Stimulated activated naive CD8-positive, alpha-beta T cell treated with anti-CD3 and anti-CD28 coated beads, Interleukin-15, Interleukin-2, amounts not matched to agents 100 U/mL and 50 U/mL, for 24 hours (primary cell): Measurements from ENCODE around the gene HOMER3.
"Not testable (repeated sequence)": the region's sequence is repeated elsewhere in the genome, so short reads cannot be mapped to it uniquely, and the experiment has no call there.

ENCODE experiments used
- ATAC-seq: fragments of 150-1000 bp; cut with Tn5 transposase; one replicate; pipeline ENCODE4 v1.10.0; 2021
- DNase-seq: peaks from one replicate; pipeline ENCODE4 v3.0.0; 2021

HOMER3 gene

DNA sequence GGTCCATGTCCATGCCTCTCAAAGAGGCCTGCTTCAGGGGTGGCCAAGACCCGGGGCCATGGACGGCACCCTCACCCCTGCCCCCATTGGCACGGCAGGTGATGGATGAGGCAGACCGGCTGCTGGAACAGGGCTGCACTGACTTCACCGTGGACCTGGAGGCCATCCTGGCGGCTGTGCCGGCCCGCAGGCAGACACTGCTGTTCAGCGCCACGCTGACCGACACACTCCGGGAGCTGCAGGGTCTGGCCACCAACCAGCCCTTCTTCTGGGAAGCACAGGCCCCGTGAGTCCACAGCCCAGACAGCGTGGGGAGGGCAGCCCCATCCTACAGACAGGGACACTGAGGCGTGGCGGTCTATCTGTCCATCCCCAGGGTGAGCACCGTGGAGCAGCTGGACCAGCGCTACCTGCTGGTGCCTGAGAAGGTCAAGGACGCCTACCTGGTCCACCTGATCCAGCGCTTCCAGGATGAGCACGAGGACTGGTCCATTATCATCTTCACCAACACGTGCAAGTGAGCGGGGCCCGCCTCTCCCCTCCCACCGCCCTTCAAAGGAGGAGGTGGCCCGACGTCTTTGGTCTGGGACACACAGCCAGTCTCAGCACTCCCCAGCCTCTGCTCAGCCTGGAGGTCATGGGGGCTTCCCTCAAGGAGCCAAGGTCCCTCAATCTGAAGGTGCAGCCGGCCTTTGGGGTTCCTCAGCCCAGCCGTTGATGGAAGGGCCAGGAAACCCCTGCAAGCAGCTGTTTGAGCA is 18.6 kb downstream of the HOMER3 start:
- no peak for ATAC-seq
- DNase-seq, result no peak

DNA sequence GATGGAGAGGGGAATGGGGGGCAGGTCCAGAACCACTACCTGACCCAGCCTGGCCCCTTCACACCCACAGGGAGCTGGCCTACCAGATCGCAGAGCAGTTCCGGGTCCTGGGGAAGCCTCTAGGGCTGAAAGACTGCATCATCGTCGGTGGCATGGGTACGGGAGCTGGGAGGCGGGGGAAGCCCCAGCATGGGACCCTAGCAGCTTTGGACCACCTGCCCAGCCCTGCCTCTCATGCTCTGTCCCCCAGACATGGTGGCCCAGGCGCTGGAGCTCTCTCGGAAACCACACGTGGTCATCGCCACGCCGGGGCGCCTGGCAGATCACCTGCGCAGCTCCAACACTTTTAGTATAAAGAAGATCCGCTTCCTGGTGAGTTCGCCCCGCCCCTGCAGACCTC is 19.4 kb downstream of the HOMER3 start:
- no peak for DNase-seq
- no peak for ATAC-seq

DNA sequence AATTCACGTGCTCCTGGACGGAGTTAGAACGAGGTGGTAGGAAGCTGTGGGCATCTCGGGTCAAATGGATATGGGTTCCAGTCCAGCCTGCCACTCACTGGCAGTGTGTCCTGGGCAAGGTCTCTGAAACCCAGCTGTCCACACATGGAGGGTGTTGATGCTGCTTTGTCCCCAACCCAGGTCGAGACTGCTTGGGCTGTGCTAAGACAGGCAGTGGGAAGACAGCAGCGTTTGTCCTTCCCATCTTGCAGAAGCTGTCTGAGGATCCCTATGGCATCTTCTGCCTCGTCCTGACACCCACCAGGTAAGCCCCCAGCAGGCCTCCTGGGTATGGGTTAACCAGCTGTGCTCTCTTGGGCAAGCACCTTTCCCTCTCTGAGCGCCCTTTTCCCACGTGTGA is 20.6 kb downstream of the HOMER3 start:
- ATAC-seq, result no peak
- DNase-seq, result no peak

DNA sequence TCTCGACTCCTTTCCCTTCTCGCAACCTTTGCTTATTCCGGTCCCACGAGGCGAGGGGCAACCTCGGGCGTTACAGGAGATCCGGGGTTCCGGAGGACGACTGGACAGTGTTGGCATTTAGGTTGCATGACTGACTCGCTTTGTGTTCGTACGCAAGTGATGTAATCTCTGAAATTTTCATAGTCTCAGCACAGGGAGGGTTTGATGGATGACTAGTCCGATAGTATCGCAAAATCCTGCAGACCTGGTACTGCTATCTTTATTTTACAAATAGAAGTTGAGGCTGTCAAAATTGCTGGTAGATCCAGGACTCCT is 21.2 kb downstream of the HOMER3 start:
- no peak for DNase-seq

DNA sequence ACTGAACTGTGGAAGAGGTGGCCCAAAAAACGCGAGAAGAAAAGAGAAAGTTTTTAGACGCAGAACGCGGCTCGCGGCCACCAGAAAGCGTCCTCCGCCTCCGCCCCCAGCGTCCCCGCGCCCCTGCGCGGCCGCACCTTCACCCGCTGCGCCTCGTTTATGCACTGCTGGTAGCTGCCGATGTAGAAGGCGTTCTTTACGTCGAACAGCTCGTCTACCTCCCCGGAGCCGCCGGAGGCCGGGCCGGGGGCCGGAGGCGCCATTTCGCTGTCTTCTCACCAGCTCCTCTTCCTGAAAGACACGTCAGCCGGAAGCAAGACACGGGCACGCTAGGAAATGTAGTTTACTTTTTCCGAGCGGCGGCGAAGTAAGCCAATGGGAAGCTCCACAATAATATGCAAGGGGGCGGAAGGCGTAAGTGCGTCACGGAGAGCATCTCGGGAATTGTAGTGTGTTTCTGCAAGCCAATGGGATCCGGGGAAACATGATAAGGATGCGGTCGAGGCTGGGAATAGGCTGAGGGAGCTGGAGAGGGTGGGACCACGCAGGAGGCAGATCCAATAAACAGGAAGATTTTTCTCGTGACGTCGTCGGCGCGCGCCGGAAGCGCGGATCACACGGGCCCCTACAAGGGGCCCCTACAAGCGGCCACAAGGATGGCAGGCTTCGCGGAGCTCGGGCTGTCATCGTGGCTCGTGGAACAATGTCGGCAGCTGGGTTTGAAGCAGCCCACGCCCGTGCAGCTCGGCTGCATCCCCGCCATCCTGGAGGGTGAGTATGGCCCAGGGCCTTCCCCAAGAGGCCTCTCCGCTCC is 21.7 kb downstream of the HOMER3 start, which contains the start of the genes COPE and DDX49:
Gene COPE (minus strand): TSS at position 302 of the 814 bp plus-strand sequence. CDS start 39 bp downstream, at position 263.
Gene DDX49 (plus strand): TSS at position 630 of the 814 bp plus-strand sequence. CDS start 27 bp downstream, at position 657.
- ATAC-seq (peak; percentile 96), DNase-seq (peak; percentile 97)

More for the DNA sequence above, 21.2 kb downstream of the HOMER3 start:
- ATAC-seq, result no peak

DNA sequence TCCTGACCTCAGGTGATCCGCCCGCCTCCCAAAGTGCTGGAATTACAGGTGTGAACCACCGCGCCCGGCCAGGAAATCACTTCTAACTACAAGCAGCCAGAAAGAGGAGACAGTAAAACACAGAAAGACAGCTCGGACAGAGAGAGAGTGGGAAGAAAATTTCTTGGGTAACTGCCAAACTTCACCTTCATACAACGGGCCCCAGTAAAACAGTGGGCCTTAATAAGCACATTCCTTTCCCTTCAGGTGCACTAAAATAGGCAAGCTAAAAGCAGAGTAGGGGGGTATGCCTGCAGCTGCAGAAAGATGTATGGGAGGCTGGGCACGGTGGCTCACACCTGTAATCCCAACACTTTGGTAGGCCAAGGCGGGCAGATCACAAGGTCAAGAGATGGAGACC is 23.4 kb downstream of the HOMER3 start:
- not testable (repeated sequence) for ATAC-seq, DNase-seq

DNA sequence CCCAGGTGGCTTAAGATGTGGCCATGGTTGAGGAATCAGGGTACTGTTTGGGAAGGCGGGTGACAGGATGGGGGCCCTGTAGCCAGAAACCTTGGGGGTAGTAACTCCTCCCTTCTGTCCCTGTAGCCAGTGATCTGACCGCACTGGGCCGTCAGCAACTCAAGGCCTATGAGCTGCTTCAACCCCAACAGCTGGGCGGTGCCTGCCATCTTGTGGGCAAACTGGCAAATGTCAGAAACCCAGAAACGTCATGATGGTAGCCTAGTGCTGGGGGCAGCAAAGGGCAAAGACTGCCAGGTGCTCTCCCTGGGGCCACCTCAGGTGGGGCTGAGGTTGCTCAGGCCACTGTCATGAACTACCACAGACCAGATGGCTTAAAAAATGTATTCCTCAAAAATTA is 25.4 kb downstream of the HOMER3 start:
- ATAC-seq (no peak), DNase-seq (peak; percentile 55)

DNA sequence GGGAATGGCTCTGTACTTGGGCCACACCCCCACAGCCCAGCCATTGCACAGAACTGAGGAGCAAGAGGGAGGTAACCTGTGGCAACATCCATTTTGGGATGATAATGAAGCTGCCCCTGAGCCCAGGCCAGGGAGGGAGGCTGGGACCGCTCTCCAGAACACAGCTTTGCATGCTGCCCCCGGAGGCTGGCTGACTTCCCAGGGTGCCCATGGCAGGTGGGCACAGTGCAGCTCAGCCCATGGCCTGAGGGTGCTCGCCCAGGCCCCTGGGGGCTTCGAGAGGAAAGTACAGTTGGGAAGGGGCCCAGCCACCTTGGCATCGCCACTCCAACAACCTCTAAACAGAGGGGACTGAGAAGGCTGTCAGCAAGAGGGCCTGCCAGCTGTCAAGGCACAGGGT is 27.6 kb downstream of the HOMER3 start:
- ATAC-seq (no peak), DNase-seq (no peak)

DNA sequence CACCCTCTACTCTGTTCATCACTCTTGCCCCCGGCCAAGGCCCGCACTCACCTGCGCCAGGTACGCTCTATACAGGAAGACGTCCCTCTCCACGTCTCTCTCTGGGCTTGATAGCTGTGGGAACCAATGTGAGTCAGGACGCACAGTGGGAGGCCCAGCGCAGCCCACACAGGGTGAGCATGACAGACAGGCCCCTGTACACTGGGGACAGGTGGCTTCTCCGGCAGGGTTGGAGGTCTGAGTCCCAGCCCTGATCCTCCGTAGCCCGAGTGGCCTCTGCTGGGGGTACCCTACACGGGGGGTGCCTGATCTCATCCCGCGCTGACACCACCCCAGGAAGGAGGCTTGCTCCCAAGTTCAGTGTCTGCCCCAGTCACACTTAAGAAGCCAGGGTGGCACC is 28.1 kb downstream of the HOMER3 start:
- ATAC-seq (no peak), DNase-seq (no peak)

DNA sequence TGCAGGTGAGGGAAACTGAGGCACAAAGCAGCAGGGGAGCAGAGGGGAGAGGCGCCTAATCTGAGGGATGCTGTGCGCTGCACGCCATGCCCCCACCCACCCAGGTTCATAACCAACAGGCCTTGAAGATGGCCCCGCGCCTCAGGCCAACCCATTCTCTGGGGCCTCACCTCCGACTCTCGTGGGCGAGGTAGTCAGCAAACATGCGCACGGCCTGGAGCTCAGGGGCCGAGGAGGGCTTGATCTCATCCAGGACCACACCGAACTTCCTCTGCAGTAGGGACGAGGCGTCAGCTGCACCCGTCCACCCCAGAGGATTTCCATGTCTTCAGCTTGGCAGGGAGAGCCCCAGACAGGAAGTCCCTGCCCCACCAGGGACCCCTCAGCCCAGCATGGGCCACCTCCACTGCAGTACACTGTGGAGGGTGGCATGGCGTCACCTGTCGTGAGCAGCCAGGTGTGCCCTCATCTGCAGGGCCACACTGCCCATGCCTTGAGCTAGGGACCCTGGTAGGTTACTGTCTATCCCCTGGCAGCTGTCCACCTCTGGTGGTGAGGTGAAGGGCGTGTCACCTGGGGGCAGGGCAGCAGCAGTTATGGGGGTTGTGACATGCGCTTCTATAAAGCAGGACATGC is 30.1 kb downstream of the HOMER3 start:
- ATAC-seq (no peak), DNase-seq (no peak)

DNA sequence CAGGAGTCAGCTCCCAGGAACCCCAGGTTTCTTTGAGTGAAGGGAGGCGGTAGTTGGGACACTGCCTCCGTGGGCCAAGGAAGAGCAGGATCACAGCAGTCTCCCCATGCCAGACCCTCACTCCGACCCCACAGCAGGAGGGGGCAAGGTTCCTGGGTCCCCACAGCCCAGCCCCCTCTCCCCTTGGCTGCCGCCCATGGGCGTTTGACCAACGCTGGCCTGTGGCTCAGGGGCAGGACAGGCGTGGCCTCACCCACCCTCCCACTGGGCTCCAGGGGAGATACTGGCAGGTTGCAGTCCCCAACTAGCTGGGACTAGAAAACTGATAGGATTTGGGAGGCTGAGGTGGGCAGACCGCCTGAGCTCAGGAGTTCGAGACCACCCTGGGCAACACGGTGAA is 31.0 kb downstream of the HOMER3 start:
- no peak for ATAC-seq
- no peak for DNase-seq

DNA sequence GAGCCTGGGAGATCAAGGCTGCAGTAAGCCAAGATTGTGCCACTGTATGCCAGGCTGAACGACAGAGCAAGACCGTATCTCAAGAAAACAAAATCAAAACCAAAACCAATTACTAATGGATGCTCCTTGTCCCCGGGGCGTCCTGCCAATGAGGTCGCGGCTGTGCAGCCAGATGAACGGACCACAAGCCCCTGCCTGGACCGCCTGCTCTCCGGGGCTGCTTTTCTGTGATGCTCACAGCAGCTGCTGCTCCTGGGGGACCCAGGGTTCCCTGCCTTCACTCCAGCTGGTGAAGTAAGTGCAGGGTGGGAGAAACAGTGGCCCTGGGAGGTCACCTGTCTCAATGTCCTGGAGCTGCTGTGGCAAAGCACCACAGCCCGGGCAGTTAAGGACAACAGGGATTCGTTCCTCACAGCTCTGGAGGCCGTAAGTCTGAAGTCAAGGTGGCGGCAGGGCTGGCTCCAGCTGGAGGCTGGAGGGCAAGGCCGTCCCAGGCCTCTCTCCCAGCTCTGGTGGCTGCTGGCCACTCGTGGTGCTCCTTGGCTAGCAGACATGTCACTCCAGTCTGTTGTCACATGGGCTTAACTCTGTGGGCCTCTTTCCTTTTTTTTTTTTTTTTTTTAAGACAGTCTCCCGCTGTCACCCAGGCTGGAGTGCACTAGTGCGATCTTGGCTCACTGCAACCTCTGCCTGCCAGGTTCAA is 31.9 kb downstream of the HOMER3 start:
- DNase-seq (no peak), ATAC-seq (no peak)

DNA sequence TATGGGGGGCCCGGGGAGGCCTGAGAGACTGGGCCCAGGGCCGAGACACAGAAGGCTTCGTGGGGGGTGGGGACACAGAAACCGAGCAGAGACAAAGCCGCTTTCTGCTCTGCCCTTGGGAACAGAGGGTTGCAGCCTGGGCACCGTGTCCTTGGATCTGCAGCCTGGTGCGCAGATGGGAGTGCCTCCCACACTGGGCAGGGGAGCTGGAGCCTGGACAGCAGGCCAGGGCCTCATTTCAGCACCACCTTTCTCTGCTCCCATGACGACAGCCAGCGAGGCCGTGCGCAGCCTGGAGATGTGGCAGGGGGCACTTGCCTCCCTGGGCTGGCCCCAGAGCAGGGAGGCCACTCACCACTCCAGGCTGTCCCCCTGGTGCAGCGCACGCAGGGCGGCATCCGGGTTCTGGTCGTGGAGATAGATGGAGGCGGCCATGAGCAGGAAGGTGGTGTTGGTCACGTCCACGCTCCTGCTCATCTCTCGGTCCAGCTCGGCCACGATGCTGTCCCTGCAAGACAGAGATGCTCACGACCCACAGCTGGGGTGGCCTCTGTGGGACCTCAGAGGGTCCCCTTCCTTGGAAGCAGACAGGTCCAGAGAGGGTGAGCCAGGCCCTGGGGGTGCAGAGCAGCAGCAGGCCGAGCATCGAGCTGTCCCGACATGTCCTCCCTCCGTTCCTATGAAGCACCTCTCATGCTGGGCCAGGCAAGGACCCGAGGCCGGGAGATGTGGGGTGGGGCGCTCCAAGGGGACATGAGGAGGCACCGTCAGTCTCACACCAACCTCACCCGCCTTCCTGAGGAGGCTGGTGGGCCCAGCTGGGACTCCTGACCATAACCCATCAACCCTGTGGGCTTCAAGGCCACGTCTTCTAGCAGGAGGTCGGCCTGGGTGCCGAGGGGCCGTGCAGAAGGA is 34.2 kb downstream of the HOMER3 start:
- no peak for ATAC-seq
- no peak for DNase-seq

DNA sequence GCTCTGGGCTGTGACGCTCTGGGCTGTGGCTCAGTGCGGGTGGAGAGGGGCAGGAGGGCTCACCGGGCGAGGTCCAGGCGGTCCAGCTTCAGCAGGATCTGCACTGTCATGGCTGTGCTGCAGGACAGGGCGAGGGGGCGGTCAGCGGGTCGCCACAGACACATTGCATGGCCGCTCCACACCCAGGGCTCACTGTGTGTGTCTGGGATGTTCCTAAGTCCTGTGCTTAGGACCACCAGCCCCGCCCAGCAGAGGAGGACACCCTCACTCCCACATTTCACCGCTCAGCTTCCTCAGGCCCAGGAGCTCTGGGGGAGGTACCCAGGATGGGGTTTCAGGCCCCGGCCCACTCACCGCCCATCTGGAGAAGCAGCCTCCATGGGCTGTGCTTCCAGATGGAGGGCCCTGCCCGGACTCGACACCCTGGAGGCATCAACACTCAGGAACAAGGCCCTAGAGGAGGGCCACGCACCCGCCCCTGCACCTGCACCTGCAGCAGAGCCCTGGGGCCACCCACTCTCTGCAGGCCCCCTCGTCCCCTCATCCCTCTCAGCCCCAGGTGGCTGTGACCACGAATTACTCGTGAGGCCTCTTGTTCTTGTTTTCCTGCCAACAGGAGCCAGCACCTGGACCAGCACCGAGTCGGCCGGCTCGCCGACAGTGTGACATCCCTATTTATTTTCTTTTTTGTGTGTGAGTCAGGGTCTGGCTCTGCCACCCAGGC is 35.3 kb downstream of the HOMER3 start:
- ATAC-seq, result no peak
- DNase-seq, result no peak

DNA sequence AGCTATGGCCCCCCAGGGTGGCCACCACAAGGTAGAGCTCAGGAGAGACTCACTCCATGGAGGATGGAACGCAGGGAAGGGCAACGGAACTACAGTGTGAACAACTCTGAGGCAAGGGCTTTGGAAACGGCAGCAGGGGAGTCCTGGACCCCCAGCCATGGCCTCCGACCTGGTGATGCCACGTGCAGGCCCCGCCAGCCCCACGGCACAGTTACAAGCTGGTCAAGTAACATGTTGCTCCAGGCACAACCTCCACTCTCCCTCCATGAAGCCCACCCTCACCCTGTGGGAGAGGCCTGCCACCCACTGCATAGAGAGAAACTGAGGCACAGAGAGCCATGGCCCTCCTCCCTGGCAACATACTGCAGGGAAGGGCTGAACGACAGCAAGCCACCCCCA is 36.0 kb downstream of the HOMER3 start:
- no peak for ATAC-seq
- DNase-seq, result no peak

DNA sequence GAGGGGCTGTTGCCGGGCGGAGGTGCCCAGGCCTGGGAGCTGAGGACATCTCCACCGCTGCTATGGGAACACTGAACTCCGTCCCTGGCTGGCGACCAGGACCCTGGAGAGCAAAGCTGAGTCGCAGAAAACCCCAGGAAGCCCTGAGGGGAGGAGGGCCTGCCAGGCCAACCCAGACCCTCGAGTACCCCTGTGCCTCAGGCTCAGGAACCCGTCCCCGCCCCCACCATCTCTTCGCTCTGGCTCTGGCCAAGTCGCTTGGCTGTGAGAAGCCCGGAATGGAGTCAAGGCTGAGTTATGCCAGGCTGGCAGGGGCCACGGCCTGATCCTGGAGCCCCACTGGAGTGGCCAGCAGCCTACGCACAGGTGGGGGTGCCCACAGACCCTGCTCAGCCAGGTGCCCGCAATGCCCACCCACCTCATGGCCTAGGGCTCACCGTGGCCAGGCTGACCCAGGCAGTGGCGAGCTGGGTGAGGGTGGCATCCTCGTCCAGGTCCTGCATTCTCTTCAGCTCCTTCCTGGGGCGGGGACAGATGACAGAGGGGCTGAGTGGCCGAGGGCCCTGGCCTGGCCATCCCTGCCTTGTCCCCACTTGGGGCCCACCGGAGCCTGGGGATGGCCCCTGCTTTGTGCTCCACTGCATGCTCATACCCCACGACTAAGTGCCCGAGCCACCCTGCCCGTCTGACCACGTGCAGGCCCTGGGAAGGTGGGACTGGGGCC is 36.5 kb downstream of the HOMER3 start:
- ATAC-seq, result no peak
- DNase-seq, result no peak

DNA sequence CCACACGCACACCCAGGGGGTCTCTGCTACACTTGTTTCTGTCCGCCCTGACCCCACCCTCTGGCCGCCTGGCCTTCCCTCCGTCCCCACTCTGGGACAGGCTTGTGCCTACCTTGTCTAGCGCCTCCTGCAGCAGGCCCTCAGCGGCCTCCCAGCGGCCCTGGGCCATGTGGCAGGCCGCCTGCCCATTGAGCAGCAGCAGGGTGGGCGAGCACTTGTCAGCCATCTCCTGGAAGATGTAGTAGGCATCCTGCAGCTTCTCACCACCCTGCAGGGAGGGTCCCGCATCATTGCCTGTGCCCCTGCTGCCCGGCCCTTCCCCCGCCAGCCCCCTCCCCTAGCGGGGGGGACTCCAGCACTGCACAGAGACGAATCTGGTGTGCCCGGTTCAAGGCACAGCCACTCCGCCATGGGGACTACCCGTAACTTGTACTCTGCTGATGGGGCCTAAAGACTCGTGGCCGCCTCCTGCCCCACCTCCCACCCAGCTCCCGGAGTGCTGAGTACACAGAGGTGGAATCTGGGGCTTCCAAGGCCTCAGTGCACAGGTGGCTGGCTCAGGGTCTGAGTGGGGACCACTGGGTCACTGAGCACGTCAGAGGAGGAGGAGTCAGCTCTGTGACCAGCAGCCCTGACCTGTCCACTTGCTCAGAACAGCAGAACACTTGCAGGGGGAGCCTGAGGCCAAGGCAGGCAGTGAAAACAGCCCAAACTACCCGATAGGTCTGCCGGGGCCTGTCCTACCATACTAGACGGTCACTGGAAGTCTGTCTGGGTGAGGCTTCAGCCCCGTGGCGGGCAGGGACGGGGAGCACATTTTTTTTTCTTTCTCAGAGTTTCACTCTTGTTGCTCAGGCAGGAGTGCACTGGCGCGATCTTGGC is 37.6 kb downstream of the HOMER3 start:
- DNase-seq (no peak), ATAC-seq (no peak)

DNA sequence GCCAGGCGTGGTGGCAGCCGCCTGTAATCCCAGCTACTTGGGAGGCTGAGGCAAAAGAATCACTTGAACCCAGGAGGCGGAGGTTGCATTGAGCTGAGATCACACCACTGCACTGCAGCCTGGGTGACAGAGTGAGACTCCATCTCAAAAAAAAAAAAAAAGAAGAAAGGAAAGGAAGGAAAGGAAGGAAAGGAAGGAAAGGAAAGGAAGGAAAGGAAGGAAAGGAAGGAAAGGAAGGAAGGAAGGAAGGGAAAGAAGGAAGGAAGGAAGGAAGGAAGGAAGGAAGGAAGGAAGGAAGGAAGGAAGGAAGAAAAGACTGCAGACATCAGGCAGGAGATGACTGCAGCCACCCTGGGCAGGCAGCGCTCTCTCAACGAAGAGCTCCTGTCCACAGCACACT is 38.5 kb downstream of the HOMER3 start:
- not testable (repeated sequence) for DNase-seq, ATAC-seq

DNA sequence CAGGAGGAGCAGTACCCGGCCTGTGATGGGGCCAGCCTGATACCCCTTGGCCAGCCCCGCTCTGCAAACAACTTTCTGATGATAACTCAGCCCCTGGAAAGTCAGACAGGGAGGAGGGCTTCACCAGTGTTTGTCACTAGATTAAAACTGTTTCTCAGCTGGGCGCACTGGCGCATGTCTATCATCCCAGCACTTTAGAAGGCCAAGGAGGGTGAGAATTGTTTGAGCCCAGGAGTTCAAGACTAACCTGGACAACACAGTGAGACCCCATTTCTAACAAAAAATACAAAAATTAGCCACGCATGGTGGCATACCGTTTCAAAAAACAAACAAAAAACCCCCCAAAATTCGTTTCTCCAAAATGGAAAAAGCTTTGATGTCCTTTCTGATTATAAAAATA is 39.5 kb downstream of the HOMER3 start:
- no peak for ATAC-seq
- DNase-seq, result no peak
